GM12878 (cell line): ENCODE data around the gene DYNLT2B. TPM values are rescaled to one million over a fixed set of nuclear protein-coding genes. Genes with fewer than 3 reads are reported as not detected.

Experiments
- BCL11A ChIP-seq: IDR thresholded peaks from 2 replicates; pipeline ENCODE4 v1.6.1; 2011; ENCODE audit warnings: low read depth, low read length
- BCL3 ChIP-seq: IDR thresholded peaks from 2 replicates; pipeline ENCODE4 v1.6.1; 2011; ENCODE audit warnings: borderline replicate concordance, low read depth, mild to moderate bottlenecking, moderate library complexity, low read length; ENCODE audit not compliant: insufficient read depth, poor library complexity, severe bottlenecking
- CBFB ChIP-seq: IDR thresholded peaks from 2 replicates; pipeline ENCODE4 v1.6.1; 2016; ENCODE audit warnings: antibody characterized with exemption, low read depth
- CEBPZ ChIP-seq: fragments of 150-350 bp; IDR thresholded peaks from 2 replicates; pipeline ENCODE4 v1.6.1; 2016; ENCODE audit warnings: low read depth, low read length
- CHD2 ChIP-seq: IDR thresholded peaks from 2 replicates; pipeline ENCODE4 v1.6.1; 2011; ENCODE audit warnings: low read depth, low read length, improper control_type of control experiment, borderline replicate concordance
- CHD4 ChIP-seq: fragments of 200-600 bp; sonication (generic); IDR thresholded peaks from 2 replicates; pipeline ENCODE4 v1.6.1; 2016; ENCODE audit warnings: mild to moderate bottlenecking
- EGR1 ChIP-seq, 2 experiments: IDR thresholded peaks; 1 replicate in 1 of 2; 2 replicates in 1 of 2; pipeline ENCODE4 v1.6.1; 2011 to 2012; ENCODE audit warnings: low read depth in 2 of 2, low read length in 2 of 2, borderline replicate concordance in 1 of 2, mild to moderate bottlenecking in 1 of 2, moderate library complexity in 1 of 2
- EZH2 ChIP-seq: IDR thresholded peaks from 2 replicates; pipeline ENCODE4 v1.6.1; 2012; ENCODE audit warnings: low read depth, mild to moderate bottlenecking, control low read depth, inconsistent platforms, low read length, borderline replicate concordance; ENCODE audit not compliant: control insufficient read depth
- FOS ChIP-seq: IDR thresholded peaks from 3 replicates; pipeline ENCODE4 v1.6.1; 2011; ENCODE audit warnings: borderline replicate concordance; ENCODE audit not compliant: insufficient read length; ENCODE audit errors: extremely low read depth
- FOXM1 ChIP-seq: IDR thresholded peaks from 2 replicates; pipeline ENCODE4 v1.6.1; 2012; ENCODE audit warnings: low read depth, mild to moderate bottlenecking, inconsistent platforms, low read length, moderate library complexity
- GATAD2B ChIP-seq: fragments of 450-650 bp; conservative IDR thresholded peaks from 2 replicates; pipeline ENCODE4 v1.6.1; 2017; ENCODE audit warnings: low read depth, mild to moderate bottlenecking, moderate library complexity
- HSF1 ChIP-seq: fragments of 150-350 bp; IDR thresholded peaks from 2 replicates; pipeline ENCODE4 v1.6.1; 2014; ENCODE audit warnings: mild to moderate bottlenecking, low read depth, low read length
- IKZF1 ChIP-seq: fragments of 450-650 bp; conservative IDR thresholded peaks from 2 replicates; pipeline ENCODE4 v1.6.1; 2017; ENCODE audit warnings: antibody characterized with exemption, mild to moderate bottlenecking
- IRF4 ChIP-seq: IDR thresholded peaks from 2 replicates; pipeline ENCODE4 v1.6.1; 2011; ENCODE audit warnings: low read depth, low read length
- MEF2B ChIP-seq: fragments of 450-650 bp; IDR thresholded peaks from 2 replicates; pipeline ENCODE4 v1.6.1; 2018; ENCODE audit warnings: mild to moderate bottlenecking, moderate library complexity; ENCODE audit not compliant: partially characterized antibody, poor library complexity, severe bottlenecking
- PAX5 ChIP-seq: IDR thresholded peaks from 2 replicates; pipeline ENCODE4 v1.6.1; 2011; ENCODE audit warnings: low read depth, low read length, borderline replicate concordance
- PAX8 ChIP-seq: fragments of 450-650 bp; IDR thresholded peaks from 2 replicates; pipeline ENCODE4 v1.6.1; 2017; ENCODE audit warnings: mild to moderate bottlenecking, moderate library complexity
- POLR2AphosphoS2 ChIP-seq: IDR thresholded peaks from 2 replicates; pipeline ENCODE4 v1.6.1; 2011; ENCODE audit warnings: low read depth, mild to moderate bottlenecking, low read length, improper control_type of control experiment, moderate library complexity
- RELA ChIP-seq: fragments of 450-650 bp; IDR thresholded peaks from 2 replicates; pipeline ENCODE4 v1.8.0; 2014; ENCODE audit warnings: borderline replicate concordance; ENCODE audit not compliant: partially characterized antibody
- SP1 ChIP-seq: IDR thresholded peaks from one replicate; pipeline ENCODE4 v1.6.1; 2011; ENCODE audit warnings: low read depth, low read length
- SRF ChIP-seq, 2 experiments: IDR thresholded peaks; 2 replicates each; pipeline ENCODE4 v1.6.1; 2011; ENCODE audit warnings: low read depth in 2 of 2, low read length in 2 of 2, mild to moderate bottlenecking in 1 of 2, moderate library complexity in 1 of 2
- TAF1 ChIP-seq: IDR thresholded peaks from 2 replicates; pipeline ENCODE4 v1.6.1; 2011; ENCODE audit warnings: mild to moderate bottlenecking, low read depth, low read length, borderline replicate concordance
- TCF7 ChIP-seq: IDR thresholded peaks from 2 replicates; pipeline ENCODE4 v1.6.1; 2014; ENCODE audit warnings: antibody characterized with exemption, borderline replicate concordance
- ZNF217 ChIP-seq: fragments of 450-650 bp; IDR thresholded peaks from 2 replicates; pipeline ENCODE4 v1.6.1; 2017; ENCODE audit warnings: antibody characterized with exemption, mild to moderate bottlenecking
- polyA plus RNA-seq, 11 experiments: library from polyadenylated mRNA; depleted of rRNA in 4 of 11; unstranded in 6 of 11; stranded (reverse) in 5 of 11; fragments of >200 nt; fragmentation: Nextera tagmentation in 4 of 11; fragmentation: Illumina TruSeq in 1 of 11; extraction: Ambion mirVana in 4 of 11; extraction: Trizol in 1 of 11; gene quantifications; 1 replicate in 1 of 11; 2 replicates in 10 of 11; pipeline versions ENCODE4 v1.2.1 to v1.2.3, GENCODE V29; 2011 to 2016; ENCODE audit warnings: inconsistent platforms in 2 of 11, missing spikeins in 2 of 11, low read depth in 1 of 11
- total RNA-seq, 4 experiments: library from RNA; depleted of rRNA in 3 of 4; stranded (reverse); fragments of >200 nt in 3 of 4; fragmentation: Illumina TruSeq in 1 of 4; extraction: Trizol in 1 of 4; gene quantifications; 2 replicates each; pipeline versions ENCODE4 v1.2.1 to v1.2.3, GENCODE V29; 2013 to 2021

DYNLT2B gene
- total and polyA plus RNA-seq, 10 of the 15 experiments (the other 5 are each of a cell fraction or from before 2014, with no cell fraction given), result 8.6 to 89.7 (median 21.9) TPM

GRCh38 chr3:196287440-196288140, 30.4 kb downstream of the DYNLT2B start, which contains the start of gene PCYT1A (continued):
- TF ChIP-seq EZH2 (no peak), IRF4 (no peak), ZNF217 (no peak), GATAD2B (peak; percentile 91), CEBPZ (no peak; the same call in 1 of the 2 replicates), BCL3 (no peak), RELA (no peak), FOXM1 (no peak), MEF2B (peak; percentile 36), BCL11A (0 out of 2 replicates have a peak, but pooled peaks have one; percentile 15), SP1 (peak; percentile 36), POLR2AphosphoS2 (peak; percentile 77; the same call in 1 of the 2 replicates), HSF1 (0 out of 2 replicates have a peak, but pooled peaks have one; percentile 38), PAX5 (no peak), TCF7 (no peak), IKZF1 (peak; percentile 96), TAF1 (peak; percentile 80), CHD4 (no peak), FOS (no peak), SRF (IDR thresholded peaks at IDR 0.05; ENCODE audit: low read depth in 2 of 2, low read length in 2 of 2) (peak in 1 of 2 experiments; percentile 62; a peak in 1 of 4 replicates), PAX8 (no peak), CBFB (peak; percentile 83; the same call in 1 of the 2 replicates), CHD2 (no peak; the same call in 1 of the 2 replicates), EGR1 (IDR thresholded peaks at IDR 0.05; ENCODE audit: borderline replicate concordance in 1 of 2, low read depth in 2 of 2, low read length in 2 of 2) (peak in 1 of 2 experiments; percentile 24; a peak in 1 of 3 replicates)
